ENCODE measurements around the gene SPINK5.

GRCh38 chr5:148083203-148083602 lies 19.4 kb downstream of the SPINK5 start:
- TF ChIP-seq CTCF (IDR thresholded peaks at IDR 0.05) (no peak), POLR2A (IDR thresholded peaks at IDR 0.05) (no peak)
